Urinary bladder (tissue), 4 donors: ENCODE measurements around the gene RSBN1L. TPM values are rescaled to one million over a fixed set of nuclear protein-coding genes. Genes with fewer than 3 reads are reported as not detected.
A peak's percentile ranks its signal among the peaks of the same experiment; 100 is the strongest.

Experiments used
- DNase-seq: peaks from one replicate; pipeline ENCODE4 v3.0.0-alpha.2; 2015; ENCODE audit errors: extremely low spot score
- H3K27ac ChIP-seq: one replicate; pipeline ENCODE4 v1.5.1; 2013; ENCODE audit warnings: low read depth, mild to moderate bottlenecking, moderate library complexity
- H3K36me3 ChIP-seq: one replicate; pipeline ENCODE4 v1.6.1; 2013; ENCODE audit warnings: mild to moderate bottlenecking, moderate library complexity; ENCODE audit not compliant: insufficient read depth
- H3K4me1 ChIP-seq: one replicate; pipeline ENCODE4 v1.6.1; 2013; ENCODE audit warnings: mild to moderate bottlenecking, moderate library complexity; ENCODE audit not compliant: insufficient read depth
- H3K4me3 ChIP-seq: one replicate; pipeline ENCODE4 v1.5.1; 2013; ENCODE audit warnings: low read depth, low read length
- WGBS: extraction: QIAGEN DNeasy Blood & Tissue Kit; methylation state at CpG from one replicate; pipeline ENCODE4 v1.1.7; 2013; 5-methylcytosine and 5-hydroxymethylcytosine counted together
- polyA plus RNA-seq: library from polyadenylated mRNA; stranded (reverse); fragments of 200-250 nt; gene quantifications from one replicate; pipeline ENCODE4 v1.2.3, GENCODE V29; 2013
- total RNA-seq: library from RNA; depleted of rRNA; stranded (reverse); fragments of >200 nt; gene quantifications from one replicate; pipeline ENCODE4 v1.2.3, GENCODE V29; 2014
- donor health status: healthy with polysubstance abuse.
- donor health status: healthy.

The RSBN1L gene
- total and polyA plus RNA-seq, 2 donors: 13.0 to 58.4 TPM

DNA sequence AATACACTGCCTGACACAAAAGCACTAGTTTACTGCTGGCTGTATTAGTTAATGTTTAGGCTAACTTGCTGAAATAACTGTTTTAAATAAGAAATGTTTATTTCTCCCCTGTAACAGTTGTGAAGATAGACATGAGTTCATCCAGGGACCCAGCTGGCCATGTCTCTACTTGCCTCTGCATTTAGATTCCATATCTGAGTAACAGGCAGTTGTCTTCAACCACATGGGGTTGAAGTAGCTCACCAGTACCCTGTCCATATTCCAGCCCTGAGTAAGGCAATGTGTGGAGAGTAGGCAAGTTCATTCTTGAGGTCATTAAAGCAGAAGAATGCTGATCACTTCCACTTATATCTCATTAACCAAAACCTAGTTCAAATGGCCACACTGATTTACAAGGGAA lies 31.1 kb upstream of the RSBN1L start:
- DNase-seq: no peak
- Histone ChIP-seq H3K4me1 (no peaks in the 10 kb centered on the region), H3K36me3 (no peaks in the 10 kb centered on the region), H3K27ac (no peak overlapping the region), H3K4me3 (no peak overlapping the region)

DNA sequence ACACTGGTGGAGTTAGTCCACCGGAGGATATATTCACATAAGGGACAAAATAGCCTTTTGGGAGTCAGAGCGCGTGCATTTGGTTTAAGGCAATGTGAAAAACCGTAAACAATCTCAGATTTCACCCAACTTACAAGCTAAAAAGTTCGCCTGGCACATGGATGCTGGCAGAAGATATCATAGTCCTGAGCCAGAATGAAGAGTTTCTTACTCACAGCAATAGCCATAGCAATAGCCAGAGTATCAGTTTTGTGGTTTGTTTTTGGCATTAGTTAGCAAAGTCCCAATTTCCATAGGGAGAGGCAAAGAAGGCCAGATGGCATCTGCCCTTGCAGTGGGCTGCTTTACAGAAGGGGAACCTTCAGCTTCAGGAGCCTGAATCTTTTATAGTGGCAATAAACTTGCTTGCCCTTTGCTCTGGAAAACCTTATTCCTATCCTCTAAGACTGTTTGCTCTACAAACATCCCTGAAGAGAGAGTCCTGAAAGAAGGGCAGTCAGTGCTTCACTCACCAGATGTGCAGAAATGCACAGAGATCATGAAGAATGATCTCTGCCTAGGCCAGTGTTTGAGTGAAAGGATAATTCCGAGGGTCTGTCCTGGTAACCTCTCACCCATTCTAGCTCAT lies 28.7 kb upstream of the RSBN1L start:
- Histone ChIP-seq H3K4me1 (no peaks in the 10 kb centered on the region), H3K36me3 (no peaks in the 10 kb centered on the region), H3K27ac (no peak overlapping the region), H3K4me3 (no peak overlapping the region)
- DNase-seq: no peak
- 77% methylated on average over 6 of the region's 6 CpGs for WGBS

DNA sequence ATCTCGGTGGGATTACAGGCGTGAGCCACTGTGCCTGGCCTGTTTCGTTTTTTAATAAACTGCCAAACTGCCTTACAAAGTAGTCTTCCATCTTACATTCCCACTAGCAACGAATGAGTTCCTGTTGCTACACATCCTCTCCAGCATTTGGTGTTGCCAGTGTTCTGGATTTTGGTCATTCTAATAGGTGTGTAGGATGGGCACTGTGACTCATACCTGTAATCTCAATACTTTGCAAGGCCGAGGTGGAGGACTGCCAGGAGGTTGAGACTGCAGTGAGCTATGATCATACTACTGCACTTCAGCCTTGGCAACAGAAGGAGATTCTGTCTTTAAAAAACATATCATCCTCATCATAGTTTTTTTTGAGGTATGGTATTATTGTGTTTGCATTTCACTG lies 21.4 kb upstream of the RSBN1L start:
- Histone ChIP-seq H3K4me3 (no peak overlapping the region), H3K4me1 (no peaks in the 10 kb centered on the region), H3K36me3 (no peaks in the 10 kb centered on the region), H3K27ac (no peak overlapping the region)
- no peak for DNase-seq
- 83% methylated on average over 5 of the region's 5 CpGs for WGBS

DNA sequence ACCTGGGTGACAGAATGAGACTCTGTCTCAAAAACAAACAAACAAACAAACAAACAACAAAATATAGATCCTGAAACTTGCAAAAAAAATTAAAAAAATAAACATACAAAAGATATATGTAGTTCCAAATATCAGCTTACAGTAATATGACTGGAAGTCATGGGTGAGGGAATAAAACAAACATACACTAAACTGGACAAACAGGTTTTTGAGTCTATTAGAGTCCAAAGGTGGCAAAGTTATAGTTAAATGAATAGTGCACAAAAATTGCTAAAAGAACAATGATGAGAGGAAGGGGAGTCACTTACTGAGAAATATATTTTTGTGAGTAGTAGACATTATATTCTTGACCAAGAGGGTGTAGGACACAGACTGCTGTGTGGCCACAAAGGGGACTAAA lies 16.7 kb upstream of the RSBN1L start:
- peaks cover 1% of the 10 kb centered on the region for H3K36me3 ChIP-seq
- no peaks in the 10 kb centered on the region for H3K4me1 ChIP-seq
- no peak overlapping the region for H3K27ac ChIP-seq
- no peak for DNase-seq
- no peak overlapping the region for H3K4me3 ChIP-seq

DNA sequence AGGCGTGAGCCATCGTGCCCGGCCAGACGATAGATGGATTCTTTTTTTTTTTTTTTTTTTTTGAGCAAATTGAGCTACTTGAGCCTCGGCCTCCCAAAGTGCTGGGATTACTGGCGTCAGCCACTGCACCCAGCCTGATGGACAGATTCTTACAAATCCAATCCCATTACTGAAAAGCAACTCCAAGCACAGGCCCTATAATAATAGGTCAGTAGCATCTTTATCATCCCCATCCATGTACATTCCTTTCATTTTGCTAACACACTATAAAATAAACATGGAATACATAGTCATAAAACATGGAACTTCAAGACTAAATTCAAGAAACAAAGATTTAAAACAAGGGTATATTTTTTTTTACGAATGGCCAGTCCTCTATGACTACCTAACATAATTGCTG lies 16.0 kb upstream of the RSBN1L start:
- DNase-seq: no peak
- WGBS: 94% methylated on average over 7 of the region's 7 CpGs
- H3K4me3 ChIP-seq: no peak overlapping the region

DNA sequence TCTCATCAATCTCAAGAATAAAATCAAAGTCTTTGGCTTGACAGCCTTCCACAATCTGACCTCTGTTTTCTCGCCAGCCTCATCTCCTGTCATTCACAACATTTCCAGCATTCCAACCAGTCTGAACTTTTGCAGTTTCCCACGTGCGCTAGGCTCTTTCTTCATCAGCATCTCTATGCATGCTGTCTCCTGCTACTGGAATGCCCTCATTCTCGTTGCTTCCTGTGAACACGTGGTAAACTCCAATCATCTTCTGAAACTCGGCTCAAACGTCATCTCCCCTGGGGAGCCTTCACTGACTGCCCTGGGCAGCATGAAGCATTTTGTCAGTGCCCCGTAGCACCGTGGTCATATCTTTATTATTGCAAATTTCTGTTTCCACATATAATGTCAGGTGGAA lies 12.2 kb upstream of the RSBN1L start:
- Histone ChIP-seq H3K36me3 (peaks cover 1% of the 10 kb centered on the region), H3K27ac (no peak overlapping the region), H3K4me1 (no peaks in the 10 kb centered on the region), H3K4me3 (no peak overlapping the region)
- WGBS: 54% methylated on average over 9 of the region's 9 CpGs
- DNase-seq: no peak

More for the DNA sequence above, 16.0 kb upstream of the RSBN1L start:
- H3K27ac ChIP-seq: no peak overlapping the region
- no peaks in the 10 kb centered on the region for H3K4me1 ChIP-seq
- H3K36me3 ChIP-seq: peaks cover 1% of the 10 kb centered on the region

DNA sequence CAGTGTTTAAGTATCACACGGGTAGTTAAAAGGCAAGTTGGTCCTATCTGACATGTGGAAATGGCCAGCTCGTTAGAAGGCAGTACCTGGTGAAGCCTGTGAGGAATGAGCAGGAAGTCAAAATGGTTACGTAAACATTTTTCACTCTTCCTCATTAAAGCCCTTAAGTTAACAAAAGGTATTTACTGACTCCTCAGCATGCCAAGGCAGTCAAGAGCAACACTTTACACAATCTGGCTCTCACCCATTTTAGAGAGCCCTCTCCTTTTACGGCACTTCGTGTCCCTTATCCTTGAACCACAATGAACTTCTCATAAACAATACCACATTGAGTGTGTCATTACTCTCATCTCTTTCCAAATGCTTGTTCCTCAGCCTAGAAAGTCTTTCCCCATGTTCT lies 11.0 kb upstream of the RSBN1L start:
- 39% methylated on average over 5 of the region's 5 CpGs for WGBS
- H3K4me3 ChIP-seq: no peak overlapping the region
- H3K27ac ChIP-seq: no peak overlapping the region
- H3K36me3 ChIP-seq: peaks cover 1% of the 10 kb centered on the region
- no peak for DNase-seq
- no peaks in the 10 kb centered on the region for H3K4me1 ChIP-seq

DNA sequence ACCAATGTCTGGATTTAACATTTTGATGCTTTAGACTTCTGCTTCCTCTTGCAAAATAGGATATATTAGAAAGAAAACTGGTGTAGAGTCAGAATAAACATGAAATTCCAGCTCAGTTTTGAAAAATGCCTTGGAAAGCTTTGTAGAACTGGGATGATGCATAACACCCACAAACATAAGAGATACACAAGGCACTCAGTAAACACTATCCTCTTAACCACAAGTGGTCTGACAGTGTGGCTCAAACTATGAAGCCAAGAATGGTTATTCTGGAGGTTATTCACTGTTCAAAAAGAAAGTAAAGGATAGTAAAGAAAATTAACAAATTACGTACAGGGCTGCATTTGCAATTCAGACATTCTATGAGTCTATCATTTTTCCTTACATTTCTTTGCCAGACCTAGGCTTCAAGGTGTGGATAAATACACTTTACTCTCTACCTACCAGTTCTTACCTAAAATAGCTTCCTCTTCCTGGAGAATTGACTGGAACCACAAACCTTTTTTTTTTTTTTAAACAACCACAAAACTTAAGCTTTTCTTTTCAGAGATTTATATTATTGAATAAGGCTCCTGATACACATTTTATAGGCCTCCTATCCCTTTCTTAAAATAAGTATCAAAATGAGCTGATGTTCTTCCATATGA lies 9.0 kb upstream of the RSBN1L start:
- Histone ChIP-seq H3K4me3 (no peak overlapping the region), H3K27ac (no peak overlapping the region), H3K36me3 (peaks cover 1% of the 10 kb centered on the region), H3K4me1 (no peaks in the 10 kb centered on the region)
- 81% methylated on average over 1 of the region's 1 CpG for WGBS
- DNase-seq: no peak

DNA sequence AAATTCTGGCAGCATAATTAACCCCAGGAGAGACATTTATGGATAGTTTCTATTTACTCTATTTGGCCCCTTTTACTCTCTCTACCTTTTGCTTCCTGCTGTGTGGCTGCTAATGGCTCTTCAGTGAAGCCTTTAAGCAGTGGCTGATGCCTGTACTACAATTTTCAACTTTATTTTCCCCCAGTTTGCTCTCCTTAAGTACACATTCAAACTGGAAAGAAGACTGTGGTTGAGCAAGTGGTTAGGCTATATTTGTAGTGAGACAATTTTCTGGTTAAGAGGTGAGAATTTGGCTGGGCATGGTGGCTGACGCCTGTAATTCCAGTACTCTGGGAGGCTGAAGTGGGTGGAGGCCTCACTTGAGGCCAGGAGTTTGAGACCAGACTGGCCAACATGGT lies 8.5 kb upstream of the RSBN1L start:
- no peaks in the 10 kb centered on the region for H3K4me1 ChIP-seq
- no peak overlapping the region for H3K4me3 ChIP-seq
- no peak overlapping the region for H3K27ac ChIP-seq
- no peaks in the 10 kb centered on the region for H3K36me3 ChIP-seq
- DNase-seq: no peak
- 91% methylated on average over 1 of the region's 1 CpG for WGBS

DNA sequence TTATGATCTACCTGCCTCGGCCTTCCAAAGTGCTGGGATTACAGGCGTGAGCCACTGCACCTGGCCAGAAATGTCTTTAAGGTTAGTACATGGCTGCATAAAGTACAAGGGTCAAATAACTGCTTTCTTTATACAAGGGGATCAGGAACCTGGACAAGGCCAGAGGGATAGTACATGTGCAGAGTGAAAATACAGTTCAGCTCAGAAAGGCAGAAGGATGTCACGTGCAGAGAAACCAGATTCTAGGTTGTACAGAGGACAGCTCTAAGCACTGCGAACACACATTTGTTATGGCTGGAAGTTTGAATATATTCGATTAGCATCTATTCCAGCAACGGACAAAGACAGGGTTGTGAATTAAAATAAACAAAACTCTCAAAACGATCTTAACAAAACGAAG lies 6.0 kb upstream of the RSBN1L start:
- Histone ChIP-seq H3K4me1 (no peaks in the 10 kb centered on the region), H3K36me3 (no peaks in the 10 kb centered on the region), H3K27ac (no peak overlapping the region), H3K4me3 (no peak overlapping the region)
- DNase-seq: no peak
- 62% methylated on average over 8 of the region's 8 CpGs for WGBS

DNA sequence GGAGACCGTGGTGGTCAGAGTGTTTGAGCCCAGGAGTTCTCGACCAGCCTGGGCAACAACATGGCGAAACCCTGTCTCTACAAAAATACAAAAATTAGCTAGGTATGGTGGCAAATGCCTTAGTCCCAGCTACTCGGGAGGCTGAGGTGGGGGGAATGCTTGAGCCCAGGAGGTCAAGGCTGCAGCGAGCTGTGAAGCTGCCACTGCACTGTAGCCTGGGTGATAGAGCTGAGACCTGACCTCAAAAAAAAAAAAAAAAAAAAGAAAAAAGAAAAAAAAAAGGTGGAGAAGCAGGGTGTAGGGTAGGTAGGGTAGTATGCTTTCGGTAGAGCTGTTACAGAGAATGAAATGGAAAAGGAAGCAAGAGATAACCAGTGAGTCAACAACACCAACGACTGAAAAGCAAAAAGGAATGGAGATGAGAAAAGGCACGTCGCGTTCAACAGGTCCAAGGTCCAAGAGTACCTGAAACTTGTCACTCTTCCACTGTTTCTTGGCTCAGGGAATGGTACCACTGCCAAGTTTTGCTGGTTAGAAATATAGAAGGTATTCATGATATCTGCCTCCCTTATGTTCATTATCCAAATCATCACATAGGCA lies 4.3 kb upstream of the RSBN1L start:
- Histone ChIP-seq H3K4me3 (no peak overlapping the region), H3K4me1 (no peaks in the 10 kb centered on the region), H3K36me3 (no peaks in the 10 kb centered on the region), H3K27ac (no peak overlapping the region)
- DNase-seq: no peak
- WGBS: 95% methylated on average over 10 of the region's 10 CpGs

DNA sequence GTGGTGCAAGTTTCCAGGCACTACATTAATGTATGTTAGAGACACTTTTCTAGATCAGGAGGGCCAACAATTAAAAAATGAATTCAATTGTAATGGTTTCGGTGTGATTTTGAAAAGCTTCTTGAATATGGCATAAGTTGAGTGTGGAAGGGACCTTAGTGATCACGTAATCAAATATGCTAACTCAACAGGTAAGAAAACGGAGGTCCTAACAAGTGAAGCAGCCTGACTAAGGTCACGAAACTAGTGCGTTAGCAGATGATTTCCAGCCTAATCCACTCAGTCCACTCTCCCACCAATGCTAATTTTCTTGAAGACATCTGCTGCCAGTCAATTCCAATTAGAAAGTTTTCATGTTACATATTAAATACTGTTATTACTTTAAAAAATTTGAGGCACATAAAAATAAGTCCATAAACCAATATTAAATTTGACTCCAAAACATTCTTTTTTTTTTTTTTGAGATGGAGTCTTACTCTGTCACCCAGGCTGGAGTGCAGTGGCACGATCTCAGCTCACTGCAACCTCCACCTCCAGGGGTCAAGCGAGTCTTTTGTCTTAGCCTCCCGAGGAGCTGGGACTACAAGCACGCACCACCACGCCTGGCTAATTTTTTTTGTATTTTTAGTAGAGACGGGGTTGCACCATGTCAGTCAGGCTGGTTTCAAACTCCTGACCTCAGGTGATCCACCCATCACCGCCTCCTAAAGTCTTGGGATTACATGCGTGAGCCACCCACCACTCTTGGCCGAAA lies 2.3 kb upstream of the RSBN1L start:
- no peak overlapping the region for H3K27ac ChIP-seq
- H3K4me1 ChIP-seq: no peaks in the 10 kb centered on the region
- H3K36me3 ChIP-seq: no peaks in the 10 kb centered on the region
- 93% methylated on average over 14 of the region's 14 CpGs for WGBS
- DNase-seq: no peak
- no peak overlapping the region for H3K4me3 ChIP-seq

DNA sequence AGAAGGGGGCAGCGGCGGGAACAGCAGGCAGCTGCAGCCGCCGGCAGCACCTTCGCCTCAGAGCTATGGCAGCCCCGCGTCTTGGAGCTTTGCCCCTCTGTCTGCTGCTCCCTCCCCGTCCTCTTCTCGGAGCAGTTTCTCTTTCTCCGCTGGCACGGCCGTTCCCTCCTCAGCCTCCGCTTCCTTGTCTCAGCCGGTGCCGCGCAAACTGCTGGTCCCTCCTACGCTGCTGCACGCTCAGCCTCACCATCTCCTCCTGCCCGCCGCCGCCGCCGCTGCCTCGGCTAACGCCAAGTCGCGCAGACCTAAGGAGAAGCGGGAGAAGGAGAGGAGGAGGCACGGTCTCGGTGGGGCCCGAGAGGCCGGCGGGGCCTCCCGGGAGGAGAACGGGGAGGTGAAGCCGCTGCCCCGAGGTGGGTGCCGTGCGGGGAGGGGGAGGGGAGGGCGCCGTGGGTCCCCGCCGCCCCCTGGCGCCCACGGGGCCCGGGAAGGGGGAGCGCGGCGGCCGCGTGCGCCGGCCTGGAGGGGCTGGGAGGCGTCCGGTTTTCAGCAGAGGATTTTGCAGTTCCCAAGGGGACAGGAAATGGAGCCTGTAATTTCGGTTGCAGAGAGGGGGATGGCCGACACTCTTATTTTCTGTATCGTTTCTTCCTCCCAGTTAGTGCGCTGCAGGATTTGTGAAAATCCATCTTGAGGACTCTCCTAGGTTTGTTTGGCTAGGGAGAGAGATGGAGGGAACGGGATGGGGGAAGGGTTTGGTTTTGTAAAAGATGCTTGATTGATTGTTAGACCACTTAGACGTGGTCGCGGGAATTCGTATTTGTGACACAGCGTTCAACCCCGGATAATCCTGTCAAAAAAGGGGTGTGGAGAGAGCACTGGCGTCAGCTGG lies 630 bp downstream of the RSBN1L start:
- Histone ChIP-seq H3K27ac (peak overlapping the region; percentile 98), H3K36me3 (no peaks in the 10 kb centered on the region), H3K4me1 (peaks cover 1% of the 10 kb centered on the region), H3K4me3 (peak overlapping the region; percentile 94)
- DNase-seq: no peak
- under 1% methylated on average over 66 of the region's 67 CpGs for WGBS
